T-helper 2 cell (primary cell): ENCODE measurements around the gene GJB2.

Experiments
- DNase-seq, 5 experiments: peaks; one replicate each; pipeline versions ENCODE4 v3.0.0 to v3.0.0-alpha.2; 2012 to 2022

GJB2 gene

GRCh38 chr13:20141238-20142022 is 51.3 kb downstream of the GJB2 start:
- no peak for DNase-seq

GRCh38 chr13:20140487-20140886 is 52.3 kb downstream of the GJB2 start:
- no peak for DNase-seq

GRCh38 chr13:20137875-20138274 is 54.9 kb downstream of the GJB2 start:
- no peak for DNase-seq
